Lower leg skin (tissue), 3 donors: ENCODE measurements around the gene PPM1N.

Experiments
- POLR2A ChIP-seq, 2 donors: fragments of 450-650 bp; IDR thresholded peaks; one replicate each; pipeline ENCODE4 v1.6.1; 2016 to 2017; ENCODE audit warnings: antibody characterized with exemption in 2 of 2, mild to moderate bottlenecking in 1 of 2, moderate library complexity in 1 of 2
- TF ChIP-seq, protein P1 (sequence below), 3 donors: fragments of 450-650 bp; IDR thresholded peaks; one replicate each; pipeline ENCODE4 v1.5.1; 2016; ENCODE audit warnings: antibody characterized with exemption in 3 of 3, mild to moderate bottlenecking in 3 of 3, moderate library complexity in 2 of 3

DNA sequence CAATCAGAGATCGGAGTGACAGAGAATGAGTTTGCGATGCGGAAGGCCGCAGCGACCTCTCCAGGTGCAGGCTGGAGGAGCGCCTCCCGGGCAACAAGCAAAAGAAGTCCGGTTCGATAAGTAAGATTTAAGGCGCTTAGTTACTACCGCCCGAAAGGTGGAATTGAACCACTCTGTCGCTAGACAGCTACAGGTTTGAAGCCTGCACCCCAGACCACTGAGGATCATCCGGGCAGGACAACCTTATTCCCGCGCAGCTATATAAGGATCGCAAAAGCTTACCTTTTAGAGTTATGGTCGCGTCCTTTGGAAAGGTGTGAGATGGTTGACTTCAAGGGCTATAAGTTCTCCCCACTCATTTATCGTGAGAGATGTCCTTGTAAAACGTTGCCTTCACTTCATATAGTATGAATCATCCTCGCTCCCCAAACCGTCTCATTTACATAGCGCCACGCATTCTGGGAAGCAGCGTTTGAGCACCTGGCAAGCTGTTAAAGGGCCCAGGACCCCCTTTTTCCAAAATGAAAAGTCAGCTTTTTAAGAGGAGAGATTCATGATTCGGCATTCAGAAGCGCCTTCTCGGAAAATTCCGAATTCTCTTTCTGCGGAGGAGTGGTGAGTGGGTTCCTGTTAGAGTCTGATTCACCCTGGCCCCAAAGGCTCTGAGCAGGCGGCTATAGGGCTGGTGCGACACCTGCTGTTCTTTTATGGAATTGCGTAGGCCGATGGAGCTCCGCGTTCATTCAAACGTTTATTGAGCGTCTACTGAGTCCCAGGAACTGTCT is 19.6 kb upstream of the PPM1N start:
- TF ChIP-seq, protein P1, sequence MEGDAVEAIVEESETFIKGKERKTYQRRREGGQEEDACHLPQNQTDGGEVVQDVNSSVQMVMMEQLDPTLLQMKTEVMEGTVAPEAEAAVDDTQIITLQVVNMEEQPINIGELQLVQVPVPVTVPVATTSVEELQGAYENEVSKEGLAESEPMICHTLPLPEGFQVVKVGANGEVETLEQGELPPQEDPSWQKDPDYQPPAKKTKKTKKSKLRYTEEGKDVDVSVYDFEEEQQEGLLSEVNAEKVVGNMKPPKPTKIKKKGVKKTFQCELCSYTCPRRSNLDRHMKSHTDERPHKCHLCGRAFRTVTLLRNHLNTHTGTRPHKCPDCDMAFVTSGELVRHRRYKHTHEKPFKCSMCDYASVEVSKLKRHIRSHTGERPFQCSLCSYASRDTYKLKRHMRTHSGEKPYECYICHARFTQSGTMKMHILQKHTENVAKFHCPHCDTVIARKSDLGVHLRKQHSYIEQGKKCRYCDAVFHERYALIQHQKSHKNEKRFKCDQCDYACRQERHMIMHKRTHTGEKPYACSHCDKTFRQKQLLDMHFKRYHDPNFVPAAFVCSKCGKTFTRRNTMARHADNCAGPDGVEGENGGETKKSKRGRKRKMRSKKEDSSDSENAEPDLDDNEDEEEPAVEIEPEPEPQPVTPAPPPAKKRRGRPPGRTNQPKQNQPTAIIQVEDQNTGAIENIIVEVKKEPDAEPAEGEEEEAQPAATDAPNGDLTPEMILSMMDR (IDR thresholded peaks at IDR 0.05) = peak in 1 of 3 donors; percentile 93
- no peak for TF ChIP-seq POLR2A (IDR thresholded peaks at IDR 0.05)
